SHP77 treated with DMSO at 0.1 percent for 48 hours (cell line): ENCODE measurements around the gene SSTR4.
"Not testable (repeated sequence)": the region's sequence is repeated elsewhere in the genome, so short reads cannot be mapped to it uniquely, and the experiment has no call there.

ENCODE experiments used
- DNase-seq: peaks from one replicate; lab custom pipeline; 2025; lab: John Stamatoyannopoulos, UW

Gene SSTR4

GRCh38 chr20:23034721-23035671 is at the start of gene SSTR4:
SSTR4 (plus strand) TSS chr20:23035312; CDS start chr20:23035484, 172 bp downstream.
- no peak for DNase-seq

GRCh38 chr20:22986601-22987000 is 48.5 kb upstream of the SSTR4 start:
- no peak for DNase-seq

- not testable (repeated sequence) for DNase-seq
Measured at GRCh38 chr20:22991424-22991823, 43.7 kb upstream of the SSTR4 start.

- DNase-seq: no peak
Measured at GRCh38 chr20:22993823-22994222, 41.3 kb upstream of the SSTR4 start.

GRCh38 chr20:22995923-22996322 is 39.2 kb upstream of the SSTR4 start:
- no peak for DNase-seq

GRCh38 chr20:22998476-22998875 is 36.6 kb upstream of the SSTR4 start:
- no peak for DNase-seq

- no peak for DNase-seq
Measured at GRCh38 chr20:22999756-23000155, 35.4 kb upstream of the SSTR4 start.

GRCh38 chr20:23000232-23000947 is 34.7 kb upstream of the SSTR4 start:
- DNase-seq: no peak

GRCh38 chr20:23002276-23002675 is 32.8 kb upstream of the SSTR4 start:
- no peak for DNase-seq

GRCh38 chr20:23003077-23003635 is 32.0 kb upstream of the SSTR4 start:
- DNase-seq: no peak

- DNase-seq: no peak
Measured at GRCh38 chr20:23003881-23004460, 31.1 kb upstream of the SSTR4 start.

- DNase-seq: no peak
Measured at GRCh38 chr20:23005776-23006175, 29.3 kb upstream of the SSTR4 start.

GRCh38 chr20:23007462-23007861 is 27.6 kb upstream of the SSTR4 start:
- DNase-seq: no peak

GRCh38 chr20:23007886-23008655 is 27.0 kb upstream of the SSTR4 start:
- DNase-seq: no peak

GRCh38 chr20:23008667-23009066 is 26.4 kb upstream of the SSTR4 start:
- DNase-seq: no peak

GRCh38 chr20:23009636-23010035 is 25.5 kb upstream of the SSTR4 start:
- DNase-seq: no peak

GRCh38 chr20:23010096-23010495 is 25.0 kb upstream of the SSTR4 start:
- no peak for DNase-seq

- no peak for DNase-seq
Measured at GRCh38 chr20:23011008-23011721, 23.9 kb upstream of the SSTR4 start.

- no peak for DNase-seq
Measured at GRCh38 chr20:23013429-23013828, 21.7 kb upstream of the SSTR4 start.

GRCh38 chr20:23017516-23017915 is 17.6 kb upstream of the SSTR4 start:
- DNase-seq: no peak

GRCh38 chr20:23018432-23018831 is 16.7 kb upstream of the SSTR4 start:
- no peak for DNase-seq
